HG03432 (cell line): ENCODE data around the gene LRIT2.

Source experiments
- ATAC-seq: cut with Tn5 transposase; IDR thresholded peaks from one replicate; pipeline ENCODE4 v1.9.1; 2021; ENCODE audit warnings: mild to moderate bottlenecking, moderate library complexity; ENCODE audit not compliant: unreplicated experiment

Gene LRIT2

DNA sequence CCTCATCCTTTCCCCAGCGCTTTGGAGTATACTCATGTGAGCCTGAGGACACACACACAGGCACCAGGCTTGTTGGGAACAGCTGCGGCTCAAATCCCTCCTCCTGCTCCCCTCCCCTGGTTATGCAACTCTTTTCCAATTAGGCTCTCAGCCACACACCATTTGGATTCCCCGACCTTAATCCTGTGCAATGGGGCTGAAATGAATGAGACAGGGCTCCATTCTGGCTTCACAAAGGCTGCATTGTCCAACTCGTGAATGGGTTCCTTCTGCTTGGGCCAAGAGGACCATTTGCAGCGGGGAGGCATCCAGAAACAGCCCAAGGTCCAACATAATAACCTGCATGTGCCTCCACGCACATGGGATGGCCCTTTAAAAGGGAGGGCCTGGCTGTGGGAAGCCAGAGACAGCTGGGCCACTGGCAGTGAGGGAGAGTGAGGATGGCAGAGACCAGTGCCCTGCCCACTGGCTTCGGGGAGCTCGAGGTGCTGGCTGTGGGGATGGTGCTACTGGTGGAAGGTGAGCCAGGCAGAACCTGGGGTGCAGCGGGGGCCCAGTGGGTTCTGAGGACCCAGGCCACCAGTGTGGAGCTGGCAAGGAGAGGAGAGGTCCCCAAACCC lies 19.4 kb upstream of the LRIT2 start, which contains the start of gene RGR:
Gene RGR (plus strand): TSS at position 403 of the 620 bp plus-strand sequence. CDS start 38 bp downstream, at position 441.
- no peak for ATAC-seq

DNA sequence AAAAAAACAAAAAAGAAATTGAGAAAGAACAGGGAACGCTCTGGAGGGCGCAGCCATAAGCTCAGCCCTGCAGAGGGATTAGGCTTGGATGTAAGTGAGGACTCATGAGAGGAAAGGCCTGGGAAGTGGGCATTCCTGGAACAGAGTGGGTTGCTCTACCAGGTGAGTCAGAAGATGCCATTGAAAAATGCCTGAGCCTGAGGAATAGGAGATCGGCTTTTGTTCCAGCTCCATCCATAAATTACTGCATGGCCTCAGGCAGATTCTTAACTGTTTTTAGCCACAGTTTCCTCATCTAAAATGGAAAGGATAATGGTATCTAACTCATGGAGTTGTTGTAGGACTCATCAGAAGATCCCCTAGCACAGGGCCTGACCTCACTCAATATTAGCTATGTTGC lies 18.4 kb upstream of the LRIT2 start:
- no peak for ATAC-seq

DNA sequence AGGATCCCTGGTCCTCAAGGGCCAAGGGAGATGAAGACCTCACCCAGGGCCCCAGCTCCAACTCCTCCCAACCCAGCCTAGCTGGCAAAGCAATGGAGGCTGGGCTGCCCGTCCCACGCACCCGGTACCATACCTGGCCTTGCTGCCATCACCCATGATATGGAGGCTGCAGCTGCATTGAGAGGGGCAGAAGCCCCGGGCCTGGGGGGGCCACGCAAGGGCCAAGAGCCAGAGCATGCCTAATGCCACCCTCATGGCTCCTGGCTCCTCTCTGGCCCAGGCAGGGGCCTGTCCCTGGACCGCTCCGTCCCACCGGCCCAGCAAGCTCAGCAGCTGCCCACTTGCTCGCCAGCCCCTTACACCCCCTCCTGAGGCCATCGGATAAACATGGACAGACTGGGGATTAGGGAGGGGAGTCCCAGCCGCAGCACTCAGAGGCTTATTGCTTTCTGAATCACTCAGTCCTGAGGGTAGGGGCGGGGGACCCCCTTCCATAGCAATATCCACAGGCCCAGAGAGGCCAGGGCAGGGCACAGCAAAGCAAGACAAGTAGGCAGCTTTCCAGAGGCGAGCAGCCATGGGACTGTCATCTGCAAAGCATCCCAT lies 15.9 kb upstream of the LRIT2 start, which contains the start of gene LRIT1:
Gene LRIT1 (minus strand): TSS at position 362 of the 606 bp plus-strand sequence. CDS start 107 bp downstream, at position 255.
- no peak for ATAC-seq

DNA sequence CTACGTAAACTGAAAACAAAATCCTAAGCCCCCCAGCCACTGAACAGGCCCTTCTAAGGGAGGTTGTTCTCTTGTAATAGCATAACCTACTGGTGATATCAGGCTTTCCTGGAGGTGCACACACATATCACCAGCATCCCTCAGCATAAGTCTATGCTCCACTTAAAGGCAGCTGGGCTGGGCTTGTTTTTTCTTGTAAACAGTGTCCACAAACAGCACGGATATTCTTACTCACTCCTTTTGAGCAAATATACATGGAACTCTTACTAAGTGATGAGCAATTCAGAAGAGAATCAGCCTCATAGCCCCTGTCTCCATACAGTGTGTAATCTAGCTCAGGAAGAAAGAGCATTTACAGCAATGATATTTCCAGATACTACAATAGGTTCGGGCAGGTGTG lies 13.6 kb upstream of the LRIT2 start:
- no peak for ATAC-seq

- ATAC-seq: no peak
Observed at GRCh38 chr10:84237199-84238051, 12.1 kb upstream of the LRIT2 start.

DNA sequence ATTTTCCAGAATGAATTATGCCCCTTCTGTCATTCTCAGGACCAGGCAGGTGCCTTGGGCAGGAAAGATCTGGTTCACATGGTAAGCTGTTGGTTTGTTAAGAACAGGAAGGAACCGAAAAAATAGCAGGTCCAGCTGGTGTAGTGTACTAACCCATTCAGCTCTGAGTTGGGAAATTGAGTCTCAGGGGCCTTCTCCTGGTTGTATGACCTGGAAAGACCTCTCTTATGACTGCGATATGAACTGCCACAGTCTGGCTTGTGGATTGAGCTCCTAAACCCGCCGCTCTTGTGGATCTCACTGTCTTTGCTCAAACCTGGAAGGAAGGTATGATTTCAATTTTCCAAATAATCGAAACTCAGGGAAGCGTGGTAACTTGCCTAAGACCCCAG lies 11.5 kb upstream of the LRIT2 start:
- ATAC-seq: no peak

GRCh38 chr10:84235096-84235495 lies 9.8 kb upstream of the LRIT2 start:
- no peak for ATAC-seq

GRCh38 chr10:84234479-84234878 lies 9.1 kb upstream of the LRIT2 start:
- ATAC-seq: no peak

DNA sequence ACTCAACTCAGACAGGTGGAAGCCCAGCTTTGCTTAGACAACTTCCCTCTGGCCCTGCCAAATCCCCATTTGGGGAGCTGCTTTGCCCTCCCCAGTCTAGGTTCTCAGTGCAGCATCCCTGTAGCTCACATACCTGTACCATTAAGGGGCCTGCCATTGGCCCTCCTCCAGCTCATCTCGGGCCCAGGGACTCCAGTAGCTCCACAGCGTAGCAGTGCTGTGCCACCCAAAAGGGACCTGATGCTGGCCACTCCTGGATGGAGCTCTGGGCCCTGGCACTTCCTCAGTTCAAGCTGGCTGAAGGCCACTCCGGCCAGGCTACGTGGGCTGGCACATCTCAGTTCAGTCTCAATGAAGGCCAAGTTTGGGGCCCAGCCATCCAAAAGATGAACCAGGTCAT lies 8.6 kb upstream of the LRIT2 start:
- no peak for ATAC-seq

DNA sequence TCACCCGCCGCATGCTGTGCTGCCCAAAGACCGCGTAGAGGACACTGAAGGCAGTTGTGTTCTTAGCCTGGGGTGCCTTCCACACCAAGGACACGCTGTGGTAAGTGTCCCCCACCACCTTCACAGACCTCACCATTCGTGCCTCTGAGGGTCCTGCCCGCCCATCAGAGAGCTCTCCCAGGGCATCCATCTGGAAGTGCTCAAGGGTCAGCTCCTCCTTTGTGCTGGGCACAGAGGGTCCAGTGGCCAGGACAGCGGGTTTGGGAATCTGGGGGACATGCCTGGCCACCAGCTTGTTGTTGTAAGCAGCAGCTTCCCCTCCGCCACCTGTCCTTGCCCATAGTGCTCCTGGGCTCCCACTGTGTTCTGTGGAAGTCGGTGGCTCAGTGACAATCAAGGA lies 7.0 kb upstream of the LRIT2 start:
- no peak for ATAC-seq

DNA sequence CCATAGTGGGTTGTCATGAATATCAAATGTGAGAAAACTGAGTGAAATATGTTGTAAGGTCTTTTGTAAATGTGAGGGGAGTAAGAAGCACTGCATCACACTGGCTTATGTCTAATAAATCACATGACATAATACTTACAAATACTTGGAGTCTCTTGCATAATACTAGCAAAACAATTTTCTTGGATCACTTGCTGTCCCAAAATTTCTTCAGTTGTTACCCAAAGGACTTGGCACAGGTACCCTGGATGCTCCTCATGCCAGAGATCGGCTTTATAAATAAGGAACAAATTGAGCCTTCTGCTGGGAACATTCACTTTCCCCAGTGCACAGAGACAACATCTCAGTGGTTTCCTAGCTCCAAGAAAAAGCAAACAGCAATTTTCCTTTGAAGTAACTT lies 5.0 kb upstream of the LRIT2 start:
- no peak for ATAC-seq

- ATAC-seq: no peak
Observed at GRCh38 chr10:84227810-84228209, 2.5 kb upstream of the LRIT2 start.

DNA sequence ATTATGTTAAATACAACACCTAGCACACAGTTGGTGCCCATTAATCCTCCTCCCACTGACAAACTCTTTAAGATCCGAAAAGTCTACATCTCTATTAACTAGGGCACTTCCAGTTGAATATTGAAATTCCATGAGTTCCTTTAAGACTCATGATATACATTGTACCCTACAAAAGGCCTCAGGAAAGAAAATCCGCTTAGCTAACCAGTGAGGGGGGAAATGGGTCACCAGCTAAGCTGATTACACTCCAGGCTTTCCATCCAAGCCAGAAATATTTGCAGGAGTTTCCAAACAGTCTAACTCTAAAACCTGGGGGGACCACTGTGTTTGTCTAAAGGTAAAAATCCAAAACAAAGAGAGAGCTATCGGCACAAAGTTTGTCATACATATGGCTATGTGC lies 1.3 kb upstream of the LRIT2 start:
- ATAC-seq: no peak

- no peak for ATAC-seq
Observed at GRCh38 chr10:84224411-84225028, 824 bp downstream of the LRIT2 start.

DNA sequence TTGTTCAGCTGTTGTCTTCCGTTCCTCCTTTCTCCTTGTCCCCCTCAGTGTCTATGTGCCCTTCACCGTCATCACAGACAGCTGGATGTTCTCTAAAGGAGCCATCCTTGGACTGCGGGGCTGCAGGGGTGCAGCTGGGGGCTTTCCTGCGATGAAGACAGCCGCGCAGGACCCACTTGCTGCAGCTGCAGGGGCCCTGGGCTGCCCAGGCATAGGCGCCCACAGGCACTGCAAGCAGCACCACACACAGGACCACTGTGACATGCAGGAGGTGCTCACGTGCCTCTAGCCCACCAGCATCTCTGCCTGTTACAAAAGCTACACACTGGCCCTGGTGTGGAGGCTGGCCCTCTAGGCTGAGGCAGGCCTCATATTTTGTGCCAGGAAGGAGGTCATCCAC lies 3.4 kb downstream of the LRIT2 start:
- ATAC-seq: no peak

- no peak for ATAC-seq
Observed at GRCh38 chr10:84217746-84218145, 7.6 kb downstream of the LRIT2 start.

DNA sequence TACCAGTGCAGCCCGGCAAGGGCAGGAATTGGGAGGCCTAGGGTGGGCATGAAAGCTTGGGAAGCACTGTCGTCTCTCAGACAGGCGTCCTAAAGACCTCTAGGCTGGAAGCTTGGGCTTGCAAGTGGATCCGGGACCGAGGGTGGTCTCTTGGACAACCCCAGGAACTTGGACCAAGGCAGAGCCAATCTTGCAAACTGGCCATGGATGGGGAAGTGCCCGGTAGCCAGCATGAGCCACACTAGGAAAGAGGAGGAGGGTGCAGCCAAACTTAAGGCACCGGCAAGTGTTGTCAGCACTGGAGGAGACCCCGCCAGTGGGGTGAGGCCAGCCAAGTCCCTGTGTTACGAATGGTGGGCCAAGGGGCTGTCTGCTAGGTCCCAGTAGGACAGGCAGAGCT lies 8.5 kb downstream of the LRIT2 start:
- no peak for ATAC-seq

- ATAC-seq: peak; percentile 88
Observed at GRCh38 chr10:84214612-84215235, 10.6 kb downstream of the LRIT2 start.

GRCh38 chr10:84214046-84214572 lies 11.2 kb downstream of the LRIT2 start:
- ATAC-seq: peak; percentile 7

GRCh38 chr10:84213076-84213475 lies 12.3 kb downstream of the LRIT2 start:
- no peak for ATAC-seq

DNA sequence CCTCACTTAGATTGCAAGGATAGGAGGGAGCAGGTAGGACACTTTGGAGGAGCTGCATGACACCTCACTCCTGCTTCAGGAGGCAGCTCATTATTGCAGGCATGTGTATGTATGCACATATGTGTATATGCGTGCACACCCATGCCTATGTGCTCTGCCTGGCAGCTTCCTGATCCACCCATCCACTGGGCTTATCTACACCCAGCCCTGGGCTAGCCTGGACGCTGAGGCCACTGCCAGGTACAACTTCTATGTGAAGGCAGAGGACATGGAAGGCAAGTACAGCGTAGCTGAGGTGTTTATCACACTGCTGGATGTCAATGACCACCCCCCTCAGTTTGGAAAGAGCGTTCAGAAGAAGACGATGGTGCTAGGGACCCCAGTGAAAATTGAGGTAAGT lies 13.3 kb downstream of the LRIT2 start:
- no peak for ATAC-seq
